Amniotic epithelial cell (primary cell): ENCODE measurements around the gene DNAI4.
A peak's percentile ranks its signal among the peaks of the same experiment; 100 is the strongest.
"Not testable (repeated sequence)": the region's sequence is repeated elsewhere in the genome, so short reads cannot be mapped to it uniquely, and the experiment has no call there.

Source experiments
- DNase-seq: peaks from one replicate; pipeline ENCODE4 v3.0.0-alpha.2; 2010; ENCODE audit warnings: low read depth

The DNAI4 gene, protein sequence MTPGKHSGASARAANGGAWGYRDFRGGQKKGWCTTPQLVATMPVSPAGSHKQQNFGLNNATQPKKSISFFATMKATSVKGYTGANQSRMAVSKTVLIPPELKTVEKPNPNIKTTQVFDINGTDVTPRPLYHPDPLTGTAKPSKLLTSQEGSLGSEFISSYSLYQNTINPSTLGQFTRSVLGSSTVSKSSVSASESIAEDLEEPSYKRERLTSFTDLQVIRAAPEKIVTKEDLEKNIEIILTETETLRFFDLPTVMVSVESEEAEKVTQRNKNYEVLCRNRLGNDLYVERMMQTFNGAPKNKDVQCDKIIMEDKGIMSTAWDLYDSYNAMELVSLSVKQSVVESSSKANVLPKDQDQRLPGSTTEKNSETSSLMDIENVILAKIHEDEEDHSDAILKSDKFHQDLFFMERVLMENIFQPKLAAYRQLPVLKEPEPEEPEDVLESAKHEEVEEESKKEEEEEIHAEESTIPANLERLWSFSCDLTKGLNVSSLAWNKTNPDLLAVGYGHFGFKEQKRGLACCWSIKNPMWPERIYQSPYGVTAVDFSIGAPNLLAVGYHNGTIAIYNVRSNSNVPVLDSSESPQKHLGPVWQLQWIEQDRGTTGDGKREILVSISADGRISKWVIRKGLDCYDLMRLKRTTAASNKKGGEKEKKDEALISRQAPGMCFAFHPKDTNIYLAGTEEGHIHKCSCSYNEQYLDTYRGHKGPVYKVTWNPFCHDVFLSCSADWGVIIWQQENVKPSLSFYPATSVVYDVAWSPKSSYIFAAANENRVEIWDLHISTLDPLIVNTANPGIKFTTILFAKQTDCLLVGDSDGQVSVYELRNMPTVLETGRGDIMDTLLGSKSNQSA

DNA sequence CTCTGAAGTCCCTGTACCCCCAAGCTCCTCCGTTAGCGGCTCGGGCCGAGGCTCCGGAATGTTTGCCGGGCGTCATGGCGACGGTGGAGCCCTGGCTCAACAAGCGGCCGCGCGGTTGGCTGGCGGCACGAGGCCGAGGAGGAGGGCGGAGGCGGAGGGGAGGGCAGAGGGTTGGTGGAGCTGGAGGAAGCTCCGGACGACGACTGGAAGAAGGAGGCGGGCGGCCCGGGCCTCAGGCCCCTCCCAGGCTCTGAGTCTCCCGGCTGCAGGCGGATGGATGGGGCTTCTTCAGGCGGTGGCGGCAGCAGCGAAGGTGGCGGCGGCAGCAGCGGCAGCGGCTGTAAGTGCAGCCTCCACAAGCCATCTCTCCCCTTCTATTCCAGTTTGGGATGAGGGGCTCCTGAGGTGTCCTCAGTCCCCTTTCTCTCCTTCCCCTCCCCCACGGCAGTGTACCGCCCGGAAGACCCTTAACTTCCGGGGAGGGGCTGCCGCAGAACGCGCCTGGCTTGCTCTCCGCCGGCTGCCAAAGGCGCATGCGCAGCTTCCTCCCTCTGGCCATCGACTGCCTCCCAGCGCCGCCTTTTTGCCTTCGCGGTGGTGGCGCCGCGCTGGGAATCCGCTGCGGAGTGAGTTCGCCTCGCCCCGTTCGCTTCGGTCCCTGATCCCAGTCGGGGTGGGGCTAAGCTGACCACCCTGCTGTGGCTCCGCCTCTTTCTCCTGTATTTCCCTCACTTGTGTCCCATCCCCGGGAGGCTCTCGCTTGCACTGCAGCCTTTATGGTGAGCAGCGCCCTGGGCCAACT is at the start of gene DNAI4, which contains the start of gene MIER1:
Gene DNAI4, minus strand, starts transcription at position 101 of the 802 bp plus-strand sequence. Its CDS starts 25 bp downstream, at position 76.
Gene MIER1, plus strand, starts transcription at position 235 of the 802 bp plus-strand sequence. Its CDS starts 39 bp downstream, at position 274.
- DNase-seq = peak; percentile 96

DNA sequence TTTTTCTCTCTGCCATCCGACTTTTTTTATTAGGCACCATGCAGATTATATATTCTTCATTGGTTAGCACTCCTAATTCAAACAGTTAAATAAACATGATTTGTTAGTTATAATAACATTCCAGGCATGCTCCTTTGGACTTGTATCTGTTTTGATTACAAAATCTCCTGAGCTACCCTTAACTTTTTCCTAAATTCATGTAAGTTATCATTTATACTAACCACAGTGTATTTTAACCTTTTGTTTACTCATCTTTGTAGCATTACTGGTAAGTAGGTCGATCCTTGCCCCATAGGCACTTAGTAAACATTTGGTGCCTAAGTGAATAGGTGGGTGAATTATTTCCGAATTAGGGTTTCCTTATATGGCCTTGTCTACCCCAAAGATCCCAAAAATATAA is 43.9 kb upstream of the DNAI4 start:
- no peak for DNase-seq

DNA sequence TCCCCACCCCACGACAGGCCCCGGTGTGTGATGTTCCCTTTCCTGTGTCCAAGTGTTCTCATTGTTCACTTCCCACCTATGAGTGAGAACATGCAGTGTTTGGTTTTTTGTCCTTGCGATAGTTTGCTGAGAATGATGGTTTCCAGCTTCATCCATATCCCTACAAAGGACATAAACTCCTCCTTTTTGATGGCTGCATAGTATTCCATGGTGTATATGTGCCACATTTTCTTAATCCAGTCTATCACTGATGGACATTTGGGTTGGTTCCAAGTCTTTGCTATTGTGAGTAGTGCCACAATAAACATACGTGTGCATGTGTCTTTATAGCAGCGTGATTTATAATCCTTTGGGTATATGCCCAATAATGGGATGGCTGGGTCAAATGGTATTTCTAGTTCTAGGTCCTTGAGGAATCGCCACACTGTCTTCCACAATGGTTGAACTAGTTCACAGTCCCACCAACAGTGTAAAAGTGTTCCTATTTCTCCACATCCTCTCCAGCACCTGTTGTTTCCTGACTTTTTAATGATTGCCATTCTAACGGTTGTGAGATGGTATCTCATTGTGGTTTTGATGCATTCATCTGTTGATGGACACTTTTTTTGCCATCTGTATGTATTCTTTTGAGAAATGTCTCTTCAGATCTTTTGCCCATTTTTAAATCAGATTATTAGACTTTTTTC is 41.7 kb upstream of the DNAI4 start:
- DNase-seq = not testable (repeated sequence)

DNA sequence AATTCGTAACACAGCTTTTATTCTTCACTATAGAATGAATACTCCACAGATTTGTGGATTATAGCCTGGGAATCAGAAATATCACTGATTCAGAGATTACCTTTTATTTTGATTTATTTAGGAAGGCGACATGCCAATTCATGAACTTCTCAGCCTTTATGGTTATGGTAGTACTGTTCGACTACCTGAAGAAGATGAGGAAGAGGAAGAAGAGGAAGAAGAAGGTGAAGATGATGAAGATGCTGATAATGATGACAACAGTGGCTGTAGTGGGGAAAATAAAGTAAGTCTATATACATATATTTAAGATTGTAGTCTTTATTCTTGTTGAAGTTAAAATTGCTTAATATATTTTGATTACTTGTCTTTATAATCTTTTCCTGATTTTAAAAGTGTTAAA is 33.3 kb upstream of the DNAI4 start:
- no peak for DNase-seq

DNA sequence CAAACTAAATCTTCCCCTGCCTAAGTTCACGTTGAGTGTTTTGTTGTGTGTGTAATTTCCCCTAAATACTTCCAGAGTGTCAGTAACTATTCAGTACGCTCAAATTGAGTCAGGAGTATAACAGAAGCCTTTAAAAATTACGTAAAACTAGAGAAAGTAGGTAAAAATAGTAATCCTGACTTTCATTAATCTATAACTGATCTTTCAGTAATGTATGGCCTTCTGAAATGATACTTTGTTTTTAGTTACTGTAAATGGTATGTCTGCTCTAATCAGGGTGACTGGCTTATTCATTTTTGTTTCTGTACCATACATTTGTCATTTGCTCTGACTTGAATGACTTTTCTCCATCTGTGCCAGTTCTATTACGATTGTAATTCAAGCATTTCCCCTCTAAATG is 29.6 kb upstream of the DNAI4 start:
- DNase-seq = no peak

DNA sequence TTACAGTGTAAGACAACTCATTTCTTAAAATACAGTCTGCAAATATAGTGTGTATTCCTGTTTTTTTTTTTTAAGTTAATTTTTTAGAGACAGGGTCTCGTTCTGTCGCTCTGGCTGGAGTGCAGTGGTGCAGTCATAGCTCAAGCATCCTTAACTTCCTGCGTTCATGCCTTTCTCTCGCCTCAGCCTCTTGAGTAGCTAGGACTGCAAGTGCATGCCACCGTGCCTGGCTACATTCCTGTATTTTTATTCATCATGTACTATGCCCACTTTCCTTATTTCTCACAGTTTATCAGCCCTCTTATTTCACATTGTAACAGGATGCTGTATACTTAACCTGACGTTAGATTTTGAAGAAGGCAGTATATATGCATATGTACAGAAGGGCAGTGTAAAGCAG is 26.9 kb upstream of the DNAI4 start:
- peak; percentile 82 for DNase-seq

DNA sequence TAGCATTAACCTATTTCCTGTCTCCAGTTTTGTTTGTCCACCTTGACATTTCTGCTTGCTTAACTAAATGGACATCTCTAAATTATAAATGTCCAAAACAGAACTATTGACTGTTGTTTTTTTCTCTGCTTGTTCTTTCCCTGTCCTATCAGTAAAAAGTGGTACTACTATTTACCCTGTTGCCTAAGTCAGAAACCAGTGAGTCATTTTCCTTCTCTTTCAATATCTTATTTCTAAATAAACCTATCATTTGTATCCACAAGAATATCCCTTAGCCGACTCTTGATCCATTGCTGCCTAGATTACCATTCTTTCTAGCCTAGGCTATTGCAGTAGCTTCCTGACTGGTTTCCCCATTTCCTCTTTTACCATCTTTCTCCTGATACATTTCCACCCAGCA is 22.6 kb upstream of the DNAI4 start:
- no peak for DNase-seq

DNA sequence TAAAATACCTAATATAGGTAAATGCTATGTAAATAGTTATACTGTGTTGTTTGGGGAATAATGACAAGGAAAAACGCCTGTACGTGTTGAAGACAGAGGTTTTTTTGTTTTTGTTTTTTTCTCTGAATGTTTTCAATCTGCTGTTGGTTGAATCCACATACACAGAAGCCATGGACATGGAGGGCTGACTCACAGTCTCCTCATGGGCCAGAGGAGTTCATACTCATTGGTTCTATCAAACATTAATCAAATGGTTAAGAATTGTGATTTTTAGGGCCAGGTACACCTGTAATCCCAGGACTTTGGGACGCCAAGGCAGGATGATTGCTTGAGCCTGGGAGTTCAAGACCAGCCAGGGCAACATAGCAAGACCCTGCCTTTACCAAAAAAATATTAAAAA is 20.7 kb upstream of the DNAI4 start:
- DNase-seq = no peak

DNA sequence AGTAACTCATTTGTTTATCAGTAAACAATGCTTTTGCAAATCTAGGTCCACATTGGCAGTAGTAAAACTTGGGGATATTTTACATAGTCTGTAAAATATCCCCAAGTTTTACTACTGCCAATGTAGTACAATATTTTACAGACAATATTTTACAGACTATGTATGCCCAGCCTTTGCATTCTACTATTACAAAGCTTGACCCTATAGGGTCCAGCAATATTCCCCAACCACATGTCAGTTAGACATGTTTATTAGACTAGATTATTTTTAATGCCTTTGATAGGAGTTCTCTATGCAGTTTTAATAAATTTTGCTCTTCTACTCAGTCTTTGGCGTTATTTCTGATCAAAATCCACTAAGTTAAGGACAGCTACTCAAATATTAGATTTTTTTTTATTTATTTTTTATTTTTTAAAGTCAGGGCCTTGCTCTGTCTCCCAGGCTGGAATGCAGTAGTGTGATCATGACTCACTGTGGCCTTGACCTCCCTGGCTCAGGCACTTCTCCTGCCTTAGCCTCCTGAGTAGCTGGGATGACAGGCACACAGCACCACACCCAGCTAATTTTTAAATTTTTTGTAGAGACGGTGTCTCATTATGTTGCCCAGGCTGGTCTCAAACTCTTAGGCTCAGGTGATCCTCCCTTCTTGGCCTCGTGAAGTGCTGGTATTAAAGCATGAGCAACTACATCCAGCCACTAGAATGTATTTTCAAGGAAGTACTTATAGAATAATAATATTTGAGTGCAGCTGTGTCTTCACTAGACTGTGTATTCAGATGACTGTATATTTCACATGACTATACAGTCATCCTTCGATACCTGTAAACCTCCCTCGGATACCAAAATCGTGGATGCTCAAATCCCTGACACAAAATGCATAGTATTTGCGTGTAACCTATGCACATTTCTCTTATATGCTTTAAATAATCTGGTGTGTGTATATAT is 19.9 kb upstream of the DNAI4 start:
- peak; percentile 80 for DNase-seq

DNA sequence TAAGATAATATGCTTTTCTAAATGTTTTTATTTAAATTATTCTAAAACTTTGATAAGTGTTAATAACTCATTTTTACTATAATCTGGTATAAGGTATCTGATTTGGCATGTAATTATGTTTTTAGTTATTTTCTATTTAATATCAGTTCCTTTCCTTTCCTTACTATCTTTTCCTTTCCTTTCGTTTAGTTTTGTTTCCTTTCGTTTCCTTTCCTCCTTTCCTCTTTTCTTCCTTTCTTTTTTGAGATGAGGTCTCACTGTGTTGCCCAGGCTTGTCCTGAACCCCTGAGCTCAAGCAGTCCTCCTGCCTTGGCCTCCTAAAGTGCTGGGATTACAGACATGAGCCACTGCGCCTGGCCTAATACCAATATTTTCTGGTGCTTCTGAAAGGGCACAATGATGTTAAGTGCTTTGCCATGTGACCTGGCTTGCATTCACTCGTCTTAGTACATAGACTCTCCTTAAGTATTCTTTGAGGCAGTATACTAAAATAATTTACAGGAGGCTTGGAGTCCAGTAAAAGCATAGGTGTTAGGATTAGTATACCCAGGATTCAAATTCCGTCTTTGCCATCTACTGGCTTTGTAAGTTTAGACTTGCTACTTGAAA is 18.8 kb upstream of the DNAI4 start:
- DNase-seq = no peak

DNA sequence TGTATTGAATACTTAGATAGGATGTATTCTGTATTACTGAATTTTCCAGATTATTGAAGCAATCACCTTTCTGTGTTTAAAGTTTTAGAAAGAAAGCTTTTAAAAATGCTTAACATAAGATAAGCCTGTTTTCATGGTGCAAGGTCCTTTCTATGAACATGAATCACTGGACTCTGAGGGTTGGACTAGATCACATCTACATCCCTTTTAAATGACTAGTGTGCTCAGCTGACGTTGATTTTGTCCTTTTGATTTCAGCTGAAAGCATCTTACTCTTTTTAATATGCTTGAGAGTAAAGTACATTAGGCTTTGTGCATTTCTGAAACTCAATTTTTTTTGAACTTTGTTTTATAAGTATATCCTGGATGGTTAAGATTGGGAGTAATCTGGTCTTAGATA is 16.3 kb upstream of the DNAI4 start:
- DNase-seq = peak; percentile 78

DNA sequence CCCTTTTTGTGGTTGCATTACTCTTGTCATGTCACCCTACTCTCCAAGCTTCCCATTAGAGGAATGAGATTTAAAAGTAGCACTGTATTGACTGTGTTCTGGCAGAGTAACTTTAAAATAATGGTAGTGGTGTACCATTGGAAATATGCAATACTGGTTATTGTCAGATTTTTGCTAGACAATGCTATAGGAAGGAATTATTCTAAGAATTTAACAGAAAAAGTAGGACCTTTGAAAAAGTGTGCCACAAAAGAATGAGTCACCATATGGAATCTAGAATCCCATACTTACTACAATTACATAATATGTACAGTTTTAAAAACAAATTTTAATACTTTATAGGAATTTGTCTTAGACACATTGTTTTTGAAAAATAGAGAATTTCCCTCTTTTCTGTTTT is 14.0 kb upstream of the DNAI4 start:
- peak; percentile 42 for DNase-seq

DNA sequence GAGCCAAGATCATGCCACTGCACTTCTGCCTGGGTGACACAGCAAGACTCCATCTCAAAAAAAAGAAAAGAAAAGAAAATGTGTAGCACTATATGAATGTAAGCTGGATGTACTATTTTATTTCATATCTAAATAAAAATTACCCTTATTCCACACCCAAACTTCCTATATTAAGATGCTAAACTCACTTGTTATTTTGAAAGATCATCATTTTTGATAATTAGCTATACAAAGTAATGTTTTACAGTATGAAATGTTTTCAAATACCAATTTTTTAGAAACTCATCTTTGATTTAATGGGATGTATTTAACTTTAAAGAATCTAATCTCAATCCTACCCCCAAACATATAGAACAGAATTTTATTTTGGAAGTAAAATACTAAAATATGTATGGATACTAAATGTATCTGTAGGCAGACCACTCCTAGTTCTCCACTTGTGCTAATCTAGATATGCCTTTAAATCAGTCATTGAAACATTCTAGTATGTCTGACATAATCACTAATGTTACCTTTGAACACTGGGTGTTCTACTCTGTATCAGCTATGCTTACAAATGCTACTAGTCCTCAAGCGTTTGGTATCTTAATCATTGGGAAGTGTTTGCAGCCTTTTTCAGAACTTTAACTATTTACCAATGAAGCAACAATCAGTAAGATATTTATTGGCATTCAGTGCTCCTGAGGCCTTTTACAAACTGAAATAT is 13.0 kb upstream of the DNAI4 start:
- no peak for DNase-seq

DNA sequence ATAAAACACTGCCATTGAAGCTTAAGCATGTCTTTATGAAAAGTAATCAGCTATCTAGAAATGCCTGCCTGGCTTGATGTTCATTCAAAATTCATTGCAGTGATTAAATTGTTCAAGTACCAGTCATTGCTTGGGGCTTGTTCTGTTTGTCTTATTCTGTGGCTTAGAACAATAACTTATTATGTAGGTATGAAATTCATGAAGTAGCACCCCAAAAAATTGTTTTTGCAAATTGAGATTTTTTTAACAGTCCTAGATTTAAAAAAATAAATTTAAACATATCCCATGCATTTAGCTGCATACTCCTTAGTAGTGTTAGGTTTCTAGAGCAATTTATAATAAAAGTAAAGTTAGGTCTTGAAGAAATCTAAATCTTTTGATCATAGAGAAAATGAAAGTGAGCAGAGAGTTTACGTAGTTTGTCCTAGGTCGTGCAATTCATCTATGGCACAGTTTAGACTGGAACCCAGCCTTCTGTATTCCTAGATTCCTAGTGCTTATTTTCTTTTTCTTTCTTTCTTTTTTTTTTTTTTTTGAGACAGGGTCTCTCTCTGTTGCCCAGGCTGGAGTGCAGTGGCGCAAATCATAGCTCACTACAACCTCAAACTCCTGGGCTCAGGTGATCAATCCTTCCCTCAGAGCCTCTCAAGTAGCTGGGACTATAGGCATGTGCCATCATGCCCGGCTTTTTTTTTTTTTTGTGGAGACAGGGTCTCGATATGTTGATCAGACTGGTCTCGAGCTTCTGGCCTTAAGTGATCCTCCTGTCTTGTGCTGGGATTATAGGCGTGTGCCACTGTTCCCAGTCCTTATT is 9.4 kb upstream of the DNAI4 start:
- peak; percentile 25 for DNase-seq

DNA sequence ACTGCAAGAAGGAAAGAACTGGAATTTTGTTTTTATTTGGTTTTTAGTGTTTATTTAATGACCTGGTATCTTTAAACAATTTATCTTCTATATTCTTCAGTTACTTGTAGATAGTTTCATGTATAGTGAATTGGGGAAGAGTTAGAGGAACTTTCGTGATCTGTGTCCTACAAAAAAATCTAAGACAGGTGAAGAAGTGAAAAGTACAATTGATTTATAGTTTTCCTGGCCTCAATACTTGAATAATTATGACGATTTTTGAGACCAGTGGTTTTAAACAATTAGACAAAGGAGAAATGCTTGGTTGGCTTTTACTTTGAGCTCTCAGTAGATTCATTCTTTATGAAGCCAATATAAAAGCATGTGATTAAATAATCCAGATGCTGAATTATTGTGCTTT is 7.6 kb upstream of the DNAI4 start:
- DNase-seq = no peak

DNA sequence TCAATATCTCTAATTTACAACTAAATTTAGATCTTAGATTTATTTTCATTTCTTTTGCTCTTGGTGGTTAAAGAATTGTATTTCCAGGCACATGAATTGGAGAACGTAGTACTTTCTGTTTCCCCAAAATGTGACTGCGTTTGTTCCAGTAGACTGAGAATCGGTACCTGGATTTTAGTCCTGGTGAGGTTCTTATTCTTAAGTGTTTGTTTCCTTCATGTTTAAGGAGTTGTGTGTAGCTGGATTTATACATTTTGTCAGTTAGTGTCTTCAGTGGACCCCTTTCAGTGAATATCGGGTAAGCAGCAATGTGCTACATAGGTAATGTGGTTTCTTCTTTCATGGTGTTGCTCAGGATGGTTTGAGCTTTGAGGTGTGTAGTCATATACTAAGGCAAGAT is 6.9 kb upstream of the DNAI4 start:
- no peak for DNase-seq

DNA sequence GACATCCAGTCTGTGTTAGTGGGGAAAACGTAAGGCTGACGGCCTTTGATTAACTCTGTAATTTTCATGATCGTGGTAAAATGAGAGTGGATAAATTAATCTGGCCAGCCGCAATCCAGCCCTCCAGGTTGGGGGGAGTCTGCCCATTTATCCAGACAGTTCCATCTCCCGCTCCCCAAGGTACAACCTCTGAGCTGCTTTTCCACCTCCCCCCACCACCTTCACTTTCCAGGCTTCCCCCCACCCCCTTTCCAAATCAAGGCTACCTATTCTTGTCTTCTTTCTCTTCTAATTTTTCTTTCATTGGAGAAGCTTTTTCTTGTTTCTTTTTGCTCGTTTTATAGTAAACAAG is 6.1 kb upstream of the DNAI4 start:
- DNase-seq = no peak

DNA sequence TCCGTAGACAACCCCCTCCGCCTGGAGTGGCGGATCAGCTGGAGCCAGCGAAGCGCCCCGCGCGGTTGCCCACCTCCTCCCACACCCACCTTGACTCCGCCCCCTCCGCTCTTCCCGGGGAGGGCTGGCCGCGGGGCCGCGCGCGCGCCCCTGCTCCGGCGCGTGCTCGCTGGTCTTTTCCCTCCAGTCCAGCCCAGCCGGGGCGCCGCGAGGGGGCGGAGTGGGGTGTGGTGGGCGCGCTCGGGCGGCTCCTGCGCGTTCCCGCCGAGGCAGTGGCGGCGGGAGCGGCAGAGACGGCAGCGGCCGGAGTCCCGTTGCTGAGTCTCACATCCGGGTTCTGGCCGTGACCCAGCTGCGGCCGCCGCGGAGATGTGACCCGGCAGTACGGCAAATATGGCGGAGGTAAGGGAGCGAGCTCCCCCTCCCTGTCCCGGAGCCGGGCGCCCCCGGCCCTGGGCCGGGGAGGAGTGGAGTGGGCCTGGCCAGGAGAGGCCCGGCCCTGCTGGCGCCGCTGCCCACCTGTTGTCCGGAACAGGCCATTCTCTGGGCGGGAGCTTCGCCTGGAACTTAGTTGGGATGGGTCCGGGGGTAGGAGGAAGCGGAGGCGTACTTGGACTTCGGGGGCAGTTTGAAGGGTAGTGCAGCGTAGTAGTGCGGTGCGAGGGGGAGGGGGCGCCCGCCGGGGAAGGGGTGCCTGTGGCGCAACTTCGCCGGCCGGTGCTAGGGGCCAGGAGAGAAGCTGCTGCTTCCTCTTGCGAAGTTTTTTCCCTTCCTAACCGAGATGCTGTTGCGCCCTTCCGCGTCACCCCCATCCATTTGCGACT is 5.6 kb upstream of the DNAI4 start:
- DNase-seq = peak; percentile 87
